Measurements from ENCODE around the gene MFAP3L.

DNA sequence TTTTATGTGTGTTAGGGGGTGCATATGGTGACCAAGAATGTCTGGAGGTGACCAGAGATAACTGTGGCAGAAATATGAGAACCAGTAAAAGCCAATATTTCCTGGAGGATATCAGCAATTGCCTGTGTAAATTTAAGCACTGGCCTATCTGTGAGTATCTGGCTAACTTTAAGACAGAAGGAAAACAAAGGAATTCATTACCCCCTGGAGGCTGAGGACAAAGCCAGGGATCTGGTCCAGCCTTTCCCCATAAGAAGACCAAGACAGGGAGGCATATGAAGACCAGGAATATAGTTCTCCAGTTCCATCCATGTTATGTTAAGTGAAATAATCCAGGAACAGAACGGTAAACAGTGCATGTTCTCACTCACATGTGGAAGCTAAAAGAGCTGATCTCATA lies 49.2 kb downstream of the MFAP3L start:
- TF ChIP-seq, protein P1, sequence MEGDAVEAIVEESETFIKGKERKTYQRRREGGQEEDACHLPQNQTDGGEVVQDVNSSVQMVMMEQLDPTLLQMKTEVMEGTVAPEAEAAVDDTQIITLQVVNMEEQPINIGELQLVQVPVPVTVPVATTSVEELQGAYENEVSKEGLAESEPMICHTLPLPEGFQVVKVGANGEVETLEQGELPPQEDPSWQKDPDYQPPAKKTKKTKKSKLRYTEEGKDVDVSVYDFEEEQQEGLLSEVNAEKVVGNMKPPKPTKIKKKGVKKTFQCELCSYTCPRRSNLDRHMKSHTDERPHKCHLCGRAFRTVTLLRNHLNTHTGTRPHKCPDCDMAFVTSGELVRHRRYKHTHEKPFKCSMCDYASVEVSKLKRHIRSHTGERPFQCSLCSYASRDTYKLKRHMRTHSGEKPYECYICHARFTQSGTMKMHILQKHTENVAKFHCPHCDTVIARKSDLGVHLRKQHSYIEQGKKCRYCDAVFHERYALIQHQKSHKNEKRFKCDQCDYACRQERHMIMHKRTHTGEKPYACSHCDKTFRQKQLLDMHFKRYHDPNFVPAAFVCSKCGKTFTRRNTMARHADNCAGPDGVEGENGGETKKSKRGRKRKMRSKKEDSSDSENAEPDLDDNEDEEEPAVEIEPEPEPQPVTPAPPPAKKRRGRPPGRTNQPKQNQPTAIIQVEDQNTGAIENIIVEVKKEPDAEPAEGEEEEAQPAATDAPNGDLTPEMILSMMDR (IDR thresholded peaks at IDR 0.05) = no peak
- TF ChIP-seq POLR2AphosphoS5 (IDR thresholded peaks at IDR 0.05; ENCODE audit: low read depth, low read length) (no peak), TCF7L2 (IDR thresholded peaks at IDR 0.05; ENCODE audit: low read depth, low read length) (no peak), SIN3A (IDR thresholded peaks at IDR 0.05; ENCODE audit: borderline replicate concordance, insufficient read depth, low read depth, low read length) (no peak)
- TF ChIP-seq, protein P2, sequence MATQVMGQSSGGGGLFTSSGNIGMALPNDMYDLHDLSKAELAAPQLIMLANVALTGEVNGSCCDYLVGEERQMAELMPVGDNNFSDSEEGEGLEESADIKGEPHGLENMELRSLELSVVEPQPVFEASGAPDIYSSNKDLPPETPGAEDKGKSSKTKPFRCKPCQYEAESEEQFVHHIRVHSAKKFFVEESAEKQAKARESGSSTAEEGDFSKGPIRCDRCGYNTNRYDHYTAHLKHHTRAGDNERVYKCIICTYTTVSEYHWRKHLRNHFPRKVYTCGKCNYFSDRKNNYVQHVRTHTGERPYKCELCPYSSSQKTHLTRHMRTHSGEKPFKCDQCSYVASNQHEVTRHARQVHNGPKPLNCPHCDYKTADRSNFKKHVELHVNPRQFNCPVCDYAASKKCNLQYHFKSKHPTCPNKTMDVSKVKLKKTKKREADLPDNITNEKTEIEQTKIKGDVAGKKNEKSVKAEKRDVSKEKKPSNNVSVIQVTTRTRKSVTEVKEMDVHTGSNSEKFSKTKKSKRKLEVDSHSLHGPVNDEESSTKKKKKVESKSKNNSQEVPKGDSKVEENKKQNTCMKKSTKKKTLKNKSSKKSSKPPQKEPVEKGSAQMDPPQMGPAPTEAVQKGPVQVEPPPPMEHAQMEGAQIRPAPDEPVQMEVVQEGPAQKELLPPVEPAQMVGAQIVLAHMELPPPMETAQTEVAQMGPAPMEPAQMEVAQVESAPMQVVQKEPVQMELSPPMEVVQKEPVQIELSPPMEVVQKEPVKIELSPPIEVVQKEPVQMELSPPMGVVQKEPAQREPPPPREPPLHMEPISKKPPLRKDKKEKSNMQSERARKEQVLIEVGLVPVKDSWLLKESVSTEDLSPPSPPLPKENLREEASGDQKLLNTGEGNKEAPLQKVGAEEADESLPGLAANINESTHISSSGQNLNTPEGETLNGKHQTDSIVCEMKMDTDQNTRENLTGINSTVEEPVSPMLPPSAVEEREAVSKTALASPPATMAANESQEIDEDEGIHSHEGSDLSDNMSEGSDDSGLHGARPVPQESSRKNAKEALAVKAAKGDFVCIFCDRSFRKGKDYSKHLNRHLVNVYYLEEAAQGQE (IDR thresholded peaks at IDR 0.05; ENCODE audit: insufficient read depth in 1 of 2, low read depth in 2 of 2, low read length in 1 of 2) = no peak
